C4-2B (cell line): ENCODE data around the gene RNF215.

Experiments used
- H3K27ac ChIP-seq: fragments of 450-650 bp; 2 replicates; pipeline ENCODE4 v1.5.1; 2017
- CTCF ChIP-seq: fragments of 450-650 bp; conservative IDR thresholded peaks from 2 replicates; pipeline ENCODE4 v1.5.1; 2017; ENCODE audit warnings: mild to moderate bottlenecking
- ZFX ChIP-seq: fragments of 450-650 bp; IDR thresholded peaks from 2 replicates; pipeline ENCODE4 v1.6.1; 2017

RNF215 gene

DNA sequence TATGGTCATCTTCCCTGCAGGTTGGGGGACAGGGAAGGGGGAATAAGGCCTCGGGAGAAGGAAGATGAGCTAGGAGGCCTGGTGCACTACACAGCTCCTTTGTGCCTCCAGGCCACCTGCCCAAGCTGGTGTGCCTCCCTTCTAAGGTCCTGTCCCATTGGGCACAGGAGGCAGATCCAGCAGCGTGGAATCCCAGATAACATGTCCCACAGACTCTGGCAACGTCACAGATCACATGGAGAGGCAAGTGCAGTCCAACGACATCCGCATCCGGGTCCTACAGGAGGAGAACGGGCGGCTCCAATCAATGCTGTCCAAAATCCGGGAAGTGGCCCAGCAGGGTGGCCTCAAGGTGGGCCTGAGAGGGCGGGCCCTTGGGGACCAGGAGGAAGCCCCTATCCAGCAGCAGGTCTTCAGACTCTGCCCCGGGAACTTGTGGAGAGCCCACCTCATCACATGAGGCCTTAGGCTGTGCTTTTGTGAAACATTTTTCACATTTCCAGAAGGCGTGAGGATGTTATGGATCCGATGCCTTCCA is 11.8 kb downstream of the RNF215 start:
- TF ChIP-seq ZFX = no peak
- TF ChIP-seq CTCF = no peak
- H3K27ac ChIP-seq = no peak overlapping the region

- H3K27ac ChIP-seq = no peak overlapping the region
Measured at GRCh38 chr22:30373331-30374325, 13.6 kb downstream of the RNF215 start.

GRCh38 chr22:30372915-30373314 is 14.3 kb downstream of the RNF215 start:
- H3K27ac ChIP-seq = no peak overlapping the region
- no peak for TF ChIP-seq CTCF
- TF ChIP-seq ZFX = no peak

More at GRCh38 chr22:30373331-30374325, 13.6 kb downstream of the RNF215 start:
- TF ChIP-seq CTCF = no peak
- no peak for TF ChIP-seq ZFX

DNA sequence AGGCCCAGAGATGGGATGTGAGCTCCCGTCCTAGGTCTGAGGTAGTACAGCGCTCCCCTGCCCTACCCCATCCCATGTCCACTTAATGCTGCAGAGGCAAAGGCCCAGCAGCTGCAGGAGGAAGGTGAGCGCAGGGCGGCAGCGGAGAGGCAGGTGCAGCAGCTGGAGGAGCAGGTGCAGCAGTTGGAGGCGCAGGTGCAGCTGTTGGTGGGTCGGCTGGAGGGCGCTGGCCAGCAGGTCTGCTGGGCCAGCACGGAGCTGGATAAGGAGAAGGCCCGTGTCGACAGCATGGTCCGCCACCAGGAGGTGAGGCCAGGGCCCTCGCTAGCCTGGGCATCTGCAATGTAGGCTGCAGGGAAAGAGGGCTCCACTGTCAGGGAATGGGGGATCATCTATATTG is 15.2 kb downstream of the RNF215 start:
- H3K27ac ChIP-seq = no peak overlapping the region
- TF ChIP-seq ZFX (no peak), CTCF (no peak)

- TF ChIP-seq CTCF = no peak
- H3K27ac ChIP-seq = no peak overlapping the region
Measured at GRCh38 chr22:30371321-30371720, 15.9 kb downstream of the RNF215 start.

DNA sequence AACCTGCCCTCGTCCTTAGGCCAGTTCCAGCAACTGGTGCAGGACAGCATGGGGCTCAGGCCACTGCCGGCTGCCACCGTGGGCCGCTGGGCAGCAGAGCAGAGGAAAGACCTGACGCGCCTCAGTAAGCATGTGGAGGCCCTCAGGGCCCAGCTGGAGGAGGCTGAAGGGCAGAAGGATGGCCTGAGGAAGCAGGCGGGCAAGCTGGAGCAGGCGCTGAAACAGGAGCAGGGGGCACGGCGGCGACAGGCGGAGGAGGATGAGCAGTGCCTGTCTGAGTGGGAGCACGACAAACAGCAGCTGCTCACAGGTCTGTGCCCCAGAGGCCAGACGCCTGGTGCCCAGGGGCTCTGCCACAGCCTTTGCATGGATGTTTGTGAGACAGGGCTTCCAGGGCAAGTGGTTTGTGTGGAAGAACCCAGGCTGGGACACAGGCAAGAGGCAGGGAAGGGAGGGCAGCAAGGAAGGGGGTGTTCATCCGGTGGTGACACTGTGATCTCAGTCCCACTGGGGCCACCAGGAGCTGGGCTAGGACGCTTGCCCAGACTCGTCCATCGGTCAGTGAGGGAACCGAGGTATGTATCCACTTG is 16.5 kb downstream of the RNF215 start:
- H3K27ac ChIP-seq = no peak overlapping the region
- no peak for TF ChIP-seq CTCF
- TF ChIP-seq ZFX = no peak

- H3K27ac ChIP-seq = no peak overlapping the region
- TF ChIP-seq CTCF (no peak), ZFX (no peak)
Measured at GRCh38 chr22:30368420-30368819, 18.8 kb downstream of the RNF215 start.
